ENCODE results near the gene CXCL14. TPM values are rescaled to one million over a fixed set of nuclear protein-coding genes. Genes with fewer than 3 reads are reported as not detected.

CXCL14 gene
- total RNA-seq, 2 experiments from 2014 or later: not detected

DNA sequence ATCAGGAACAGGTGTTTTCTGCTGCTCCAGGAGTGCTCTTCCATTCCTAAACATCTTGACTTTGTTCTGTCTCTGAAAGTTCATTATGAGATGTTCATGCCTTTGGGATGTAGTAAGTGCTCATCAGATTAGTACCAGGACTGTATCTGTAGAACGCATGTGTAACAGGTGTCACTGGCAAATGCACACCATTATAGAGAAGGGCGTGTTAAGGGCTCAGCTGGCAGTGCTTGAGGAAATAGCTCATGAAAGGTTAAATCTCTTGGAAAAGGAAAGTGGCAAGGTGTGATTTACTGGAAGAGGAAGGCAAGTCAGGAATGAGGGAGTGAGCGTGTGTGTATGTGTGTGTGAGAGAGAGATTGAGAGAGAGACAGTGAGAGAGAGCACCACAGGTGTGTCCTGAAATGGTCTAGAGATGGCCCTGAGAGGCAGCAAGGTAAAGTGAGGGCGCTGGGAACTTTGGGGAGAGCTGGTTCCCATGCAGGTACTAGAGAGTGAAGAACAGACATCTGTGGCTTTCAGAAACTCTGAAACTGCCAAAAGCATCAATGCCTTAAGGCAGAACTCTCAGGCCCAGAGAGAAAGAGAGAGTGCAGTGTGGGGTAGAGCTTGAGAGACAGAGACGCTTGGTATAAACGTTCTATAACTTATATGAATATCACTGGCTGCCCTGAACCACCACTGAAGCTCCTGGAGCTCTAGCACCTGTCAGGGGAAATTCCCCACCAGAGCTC, 13.7 kb upstream of the CXCL14 start:
- H3K9me3 Mint-ChIP-seq: no peaks in the 10 kb centered on the region
- H3K27me3 Mint-ChIP-seq: no peaks in the 10 kb centered on the region
- no peak overlapping the region for H3K4me3 Mint-ChIP-seq
- CTCF ChIA-PET: no interaction called here
- H3K27ac Mint-ChIP-seq: no peak overlapping the region
- POLR2A ChIA-PET: no interaction called here
- H3K36me3 Mint-ChIP-seq (ENCODE audit: low read depth): no peaks in the 10 kb centered on the region
- no peak for DNase-seq
- no peaks in the 10 kb centered on the region for H3K4me1 Mint-ChIP-seq

DNA sequence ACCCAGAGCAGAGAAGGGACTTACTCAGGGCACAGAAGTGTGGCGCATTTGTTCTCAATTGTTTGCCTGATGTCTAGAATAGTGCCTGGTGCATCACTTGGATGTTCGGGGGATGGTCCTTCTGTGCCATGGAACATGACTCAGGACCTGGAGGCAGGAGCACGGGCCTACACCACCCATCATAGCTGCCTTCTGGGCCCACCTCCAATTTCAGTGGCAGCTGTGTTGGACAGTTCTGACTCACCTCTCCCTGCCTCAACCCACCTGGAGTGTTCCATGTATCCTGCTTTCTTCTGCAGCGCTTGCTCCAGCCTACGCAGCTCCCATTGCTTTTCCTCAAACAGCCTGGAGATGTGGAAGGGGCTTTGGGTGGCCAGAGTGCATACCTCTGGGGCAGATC, 12.5 kb upstream of the CXCL14 start:
- Mint-ChIP-seq H3K27me3 (no peaks in the 10 kb centered on the region), H3K27ac (no peak overlapping the region), H3K4me1 (no peaks in the 10 kb centered on the region), H3K36me3 (ENCODE audit: low read depth) (no peaks in the 10 kb centered on the region), H3K4me3 (no peak overlapping the region), H3K9me3 (no peaks in the 10 kb centered on the region)
- DNase-seq: no peak
- POLR2A ChIA-PET: no interaction called here
- CTCF ChIA-PET: no interaction called here

DNA sequence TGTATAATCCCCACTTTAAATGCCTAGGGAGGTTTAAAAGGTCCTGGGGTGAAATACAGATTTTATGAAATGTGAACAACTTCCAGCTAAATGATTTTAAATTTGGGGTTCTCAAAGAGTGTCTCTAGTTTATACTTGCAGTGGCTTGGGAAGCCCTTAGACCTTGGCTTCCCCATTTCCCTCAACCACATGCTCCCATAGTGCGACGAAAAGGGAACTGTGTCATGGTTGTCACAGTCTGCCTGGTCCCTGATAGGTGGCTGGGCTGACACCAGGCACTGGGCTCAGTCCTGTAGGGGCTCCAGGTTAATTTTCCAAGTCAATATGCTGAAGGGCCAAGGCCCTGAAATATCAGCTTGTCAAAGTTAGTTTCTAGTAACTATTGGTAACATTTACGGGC, 10.4 kb upstream of the CXCL14 start:
- ChIA-PET POLR2A (no interaction called here), CTCF (no interaction called here)
- Mint-ChIP-seq H3K36me3 (ENCODE audit: low read depth) (no peaks in the 10 kb centered on the region), H3K9me3 (no peaks in the 10 kb centered on the region), H3K27me3 (no peaks in the 10 kb centered on the region), H3K4me1 (no peaks in the 10 kb centered on the region), H3K27ac (no peak overlapping the region), H3K4me3 (no peak overlapping the region)
- no peak for DNase-seq

DNA sequence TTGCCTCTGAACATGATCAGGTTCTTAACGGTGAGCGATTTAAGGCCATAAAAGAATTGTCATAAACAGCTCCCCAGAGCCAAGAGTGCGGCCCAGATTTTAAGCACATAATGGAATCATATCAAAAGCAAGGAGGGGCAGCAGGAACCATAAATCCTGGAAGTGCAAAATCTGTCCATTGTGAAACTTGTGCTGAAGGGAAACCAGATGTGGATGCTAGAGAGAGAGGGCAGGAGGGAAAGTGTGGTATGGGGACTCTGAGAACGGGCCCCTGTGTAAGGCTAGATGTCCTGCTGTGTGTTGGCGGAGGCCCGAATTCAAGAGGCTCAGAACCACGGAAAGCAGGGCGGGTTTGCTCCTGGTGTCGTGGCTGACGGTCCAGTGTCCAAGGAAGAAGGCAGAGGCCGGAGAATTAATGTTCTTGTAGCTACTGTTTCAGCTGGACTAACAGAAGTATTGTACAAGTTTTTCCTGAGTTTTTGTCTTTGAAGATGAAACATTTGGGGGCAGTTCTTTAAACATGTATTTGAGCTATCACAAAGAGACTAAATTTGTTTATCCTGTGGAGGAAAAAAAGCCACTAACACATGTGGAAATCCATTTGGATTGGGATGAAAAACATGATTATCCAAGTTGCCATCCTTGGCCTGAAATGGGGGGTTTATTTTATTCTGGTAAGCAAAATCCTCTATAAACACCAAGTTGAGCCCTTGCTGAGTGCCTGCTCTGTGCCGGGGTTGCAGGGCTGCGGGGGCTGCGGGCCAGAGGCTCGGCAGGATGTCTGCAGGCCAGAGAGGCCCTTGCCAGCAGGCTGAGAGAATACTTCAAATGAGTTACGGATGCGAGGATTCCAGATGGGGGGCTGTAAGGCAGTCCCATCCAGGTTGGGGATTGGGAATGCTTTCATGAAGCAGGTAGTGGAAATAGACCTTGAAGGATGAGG, 9.2 kb upstream of the CXCL14 start:
- no peak overlapping the region for H3K27ac Mint-ChIP-seq
- ChIA-PET CTCF (no interaction called here), POLR2A (no interaction called here)
- H3K4me1 Mint-ChIP-seq: no peaks in the 10 kb centered on the region
- no peak overlapping the region for H3K4me3 Mint-ChIP-seq
- no peak for DNase-seq
- no peaks in the 10 kb centered on the region for H3K36me3 Mint-ChIP-seq (ENCODE audit: low read depth)
- peaks cover under 1% of the 10 kb centered on the region for H3K27me3 Mint-ChIP-seq
- no peaks in the 10 kb centered on the region for H3K9me3 Mint-ChIP-seq

DNA sequence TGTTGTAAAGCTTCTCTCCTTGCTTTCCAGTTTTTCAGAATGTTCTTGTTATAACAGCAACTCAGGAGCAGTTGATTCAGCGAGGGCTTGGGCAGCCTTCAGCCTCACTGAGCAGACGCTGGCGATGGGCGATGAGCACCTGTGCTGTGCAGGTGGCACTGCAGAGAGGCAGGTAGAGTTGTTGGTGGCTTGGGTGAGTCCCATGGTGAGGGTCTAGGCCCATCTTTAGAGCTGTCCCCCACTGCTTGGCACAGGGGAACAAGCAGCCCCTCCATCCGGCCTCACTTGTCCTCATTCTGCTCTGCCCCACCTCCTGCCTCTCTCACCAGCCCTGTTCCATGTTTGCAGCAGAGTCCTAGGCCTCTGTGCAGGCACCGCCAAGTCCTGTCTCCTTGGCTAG, 6.1 kb upstream of the CXCL14 start:
- CTCF ChIA-PET: no interaction called here
- no peak overlapping the region for H3K4me3 Mint-ChIP-seq

DNA sequence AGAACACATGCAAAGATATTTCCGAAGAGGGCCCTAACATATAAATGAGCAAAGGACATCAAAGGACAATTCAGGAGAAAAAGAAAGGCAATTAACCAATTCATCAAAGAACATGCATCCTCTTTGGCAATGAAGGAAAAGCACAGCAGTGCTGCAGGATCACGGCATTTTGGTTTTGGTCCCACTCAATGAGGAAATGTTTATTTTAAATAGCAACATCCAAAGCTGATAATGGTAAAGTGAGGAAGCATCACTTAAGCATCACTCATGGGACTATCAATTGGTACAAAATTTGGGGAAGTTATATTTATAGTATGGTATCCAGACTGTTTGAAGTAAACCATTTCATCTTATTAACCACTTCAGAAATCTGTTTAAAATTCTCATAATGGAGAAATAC, 5.5 kb upstream of the CXCL14 start:
- Mint-ChIP-seq H3K4me3 (no peak overlapping the region), H3K36me3 (ENCODE audit: low read depth) (no peaks in the 10 kb centered on the region), H3K27me3 (peaks cover 25% of the 10 kb centered on the region), H3K4me1 (no peaks in the 10 kb centered on the region), H3K9me3 (no peaks in the 10 kb centered on the region), H3K27ac (no peak overlapping the region)
- ChIA-PET CTCF (interaction anchor here (1.4 kb wide), 1 partner anchor 18 kb away, joined by 3 read pairs; no protein-coding TSS in a partner anchor), POLR2A (no interaction called here)
- DNase-seq: no peak

More for the DNA sequence above, 6.1 kb upstream of the CXCL14 start:
- no peak for DNase-seq
- Mint-ChIP-seq H3K4me1 (no peaks in the 10 kb centered on the region), H3K27ac (no peak overlapping the region), H3K9me3 (no peaks in the 10 kb centered on the region), H3K27me3 (peaks cover 19% of the 10 kb centered on the region), H3K36me3 (ENCODE audit: low read depth) (no peaks in the 10 kb centered on the region)
- POLR2A ChIA-PET: no interaction called here

DNA sequence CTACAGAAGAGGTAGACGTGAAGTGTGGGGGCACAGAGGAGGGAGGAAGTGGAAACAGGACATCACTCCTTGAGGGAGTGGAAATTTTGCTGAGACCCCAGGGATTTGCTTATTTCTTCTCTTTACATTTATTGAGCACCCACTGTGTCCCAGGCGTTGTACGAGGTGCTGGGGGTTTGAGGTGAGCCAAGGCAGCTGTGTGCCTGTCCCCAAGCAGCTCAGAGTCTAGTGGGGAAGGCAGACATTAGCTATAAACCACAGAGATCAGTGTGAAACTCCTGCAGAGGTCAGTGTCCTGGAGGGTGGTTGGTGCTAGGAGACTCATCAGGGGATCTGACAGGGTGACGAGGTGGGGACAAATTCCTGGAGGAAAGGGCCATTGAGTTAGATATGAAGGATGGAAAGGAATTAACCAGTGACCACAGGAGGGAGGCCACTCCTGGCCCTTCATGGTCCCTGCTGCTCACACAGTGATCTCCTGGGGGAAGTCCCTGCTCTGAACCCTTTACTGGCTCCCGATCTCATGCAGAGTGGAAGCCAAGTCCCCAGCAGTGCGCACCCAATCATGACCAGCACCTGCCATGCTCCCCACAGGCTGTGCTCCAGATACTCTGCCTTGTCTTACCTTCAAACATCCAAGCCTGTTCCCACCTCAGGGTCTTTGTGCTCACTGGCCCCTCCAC, 3.4 kb upstream of the CXCL14 start:
- ChIA-PET POLR2A (no interaction called here), CTCF (no interaction called here)
- H3K9me3 Mint-ChIP-seq: no peaks in the 10 kb centered on the region
- no peak for DNase-seq
- peaks cover 2% of the 10 kb centered on the region for H3K4me1 Mint-ChIP-seq
- H3K36me3 Mint-ChIP-seq (ENCODE audit: low read depth): no peaks in the 10 kb centered on the region
- H3K4me3 Mint-ChIP-seq: no peak overlapping the region
- H3K27ac Mint-ChIP-seq: no peak overlapping the region
- peaks cover 42% of the 10 kb centered on the region for H3K27me3 Mint-ChIP-seq

DNA sequence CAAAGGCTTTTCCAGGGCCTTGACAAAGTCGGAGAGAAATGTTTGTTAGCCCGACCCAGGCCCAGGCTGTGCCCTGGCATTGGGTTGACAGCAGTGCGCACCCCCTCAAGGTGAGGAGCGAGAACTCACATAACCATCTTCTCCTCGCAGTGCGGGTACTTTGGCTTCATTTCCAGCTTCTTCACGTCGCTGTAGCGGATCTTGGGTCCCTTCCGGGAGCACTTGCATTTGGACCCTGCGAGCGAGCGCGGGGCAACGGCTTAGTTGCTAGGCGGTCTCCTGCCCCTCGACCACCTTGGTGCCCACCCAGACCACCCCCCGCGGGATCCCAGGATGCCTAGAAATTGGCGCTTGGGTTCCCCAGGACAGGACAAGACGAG, 496 bp downstream of the CXCL14 start:
- Mint-ChIP-seq H3K4me3 (no peak overlapping the region), H3K9me3 (no peaks in the 10 kb centered on the region), H3K27ac (no peak overlapping the region), H3K27me3 (peaks cover 52% of the 10 kb centered on the region), H3K36me3 (ENCODE audit: low read depth) (no peaks in the 10 kb centered on the region), H3K4me1 (peaks cover 2% of the 10 kb centered on the region)
- ChIA-PET CTCF (no interaction called here), POLR2A (no interaction called here)
- no peak for DNase-seq

DNA sequence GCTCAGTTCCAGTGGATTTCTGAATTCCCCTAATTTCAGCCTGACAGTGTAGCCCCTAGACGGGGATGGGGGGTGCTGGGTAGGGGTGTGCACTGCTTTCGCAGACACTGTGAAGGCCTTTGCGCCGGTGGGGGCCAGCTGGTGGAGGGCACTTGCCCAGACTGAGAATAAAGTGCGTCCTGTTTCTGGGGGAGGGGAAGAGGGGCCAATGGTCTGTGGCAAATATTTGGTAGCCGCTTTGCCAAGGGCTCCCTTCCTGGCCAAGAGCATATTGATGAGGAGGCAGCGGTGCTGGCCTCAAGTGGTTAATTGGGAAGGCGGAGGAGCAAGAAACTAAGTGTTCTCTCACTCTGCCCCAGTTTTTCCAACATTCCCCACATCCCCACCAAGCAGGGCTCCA, 1.4 kb downstream of the CXCL14 start:
- no peak overlapping the region for H3K4me3 Mint-ChIP-seq
- H3K36me3 Mint-ChIP-seq (ENCODE audit: low read depth): no peaks in the 10 kb centered on the region
- H3K4me1 Mint-ChIP-seq: peaks cover 2% of the 10 kb centered on the region
- CTCF ChIA-PET: interaction anchor here (0.6 kb wide), 1 partner anchor 24 kb away, joined by 4 read pairs; no protein-coding TSS in a partner anchor
- POLR2A ChIA-PET: no interaction called here
- H3K27me3 Mint-ChIP-seq: peaks cover 47% of the 10 kb centered on the region
- no peak overlapping the region for H3K27ac Mint-ChIP-seq
- no peak for DNase-seq
- H3K9me3 Mint-ChIP-seq: no peaks in the 10 kb centered on the region

DNA sequence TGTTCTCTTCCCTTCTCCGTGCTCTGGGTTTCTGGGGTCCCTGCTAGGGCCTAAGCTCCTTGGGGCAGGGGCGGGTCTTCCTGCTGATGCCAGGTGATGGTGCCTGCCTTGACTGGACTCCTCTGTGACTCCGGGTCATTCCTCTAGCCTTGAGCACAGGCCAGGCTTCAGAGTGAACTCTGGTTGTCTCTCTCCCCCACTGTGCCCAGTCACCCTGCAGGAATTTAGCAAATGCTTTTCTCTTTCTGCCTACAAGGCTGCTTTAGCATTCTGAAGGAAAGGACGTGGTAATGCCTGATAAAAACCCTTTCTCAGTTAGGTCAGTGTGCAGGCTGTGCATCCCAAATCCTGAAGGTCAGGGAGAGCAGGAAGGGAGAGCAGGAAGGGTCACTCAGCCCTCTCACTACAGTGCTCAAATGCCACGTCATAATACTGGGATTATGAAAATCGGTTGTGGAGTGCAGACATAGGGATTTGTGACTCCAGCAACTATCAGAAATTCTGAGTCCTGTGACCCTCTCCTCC, 2.7 kb downstream of the CXCL14 start:
- CTCF ChIA-PET: no interaction called here
- H3K4me1 Mint-ChIP-seq: peaks cover 2% of the 10 kb centered on the region
- no peak overlapping the region for H3K4me3 Mint-ChIP-seq
- no peak overlapping the region for H3K27ac Mint-ChIP-seq
- POLR2A ChIA-PET: no interaction called here
- peaks cover 46% of the 10 kb centered on the region for H3K27me3 Mint-ChIP-seq
- DNase-seq: no peak
- no peaks in the 10 kb centered on the region for H3K9me3 Mint-ChIP-seq
- no peaks in the 10 kb centered on the region for H3K36me3 Mint-ChIP-seq (ENCODE audit: low read depth)

DNA sequence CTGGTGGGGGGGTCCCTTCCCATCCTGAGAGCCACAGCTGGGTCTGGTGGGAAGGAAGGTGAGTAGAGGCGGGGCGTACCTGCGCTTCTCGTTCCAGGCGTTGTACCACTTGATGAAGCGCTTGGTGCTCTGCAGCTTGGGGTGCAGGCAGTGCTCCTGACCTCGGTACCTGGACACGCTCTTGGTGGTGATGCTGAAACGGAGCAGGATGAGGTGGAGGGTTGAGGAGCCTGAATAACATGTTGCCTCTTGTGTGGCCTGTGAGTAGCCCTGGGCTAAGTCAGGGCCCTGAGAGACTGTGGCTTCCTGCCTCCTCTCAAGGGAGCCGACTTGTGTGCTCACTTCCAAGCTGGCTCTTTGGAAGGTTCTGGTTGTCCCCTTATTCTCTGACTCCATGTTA, 4.3 kb downstream of the CXCL14 start:
- ChIA-PET POLR2A (no interaction called here), CTCF (interaction anchor here (0.9 kb wide), 1 partner anchor 14 kb away, joined by 3 read pairs; no protein-coding TSS in a partner anchor)
- Mint-ChIP-seq H3K36me3 (ENCODE audit: low read depth) (no peaks in the 10 kb centered on the region), H3K9me3 (no peaks in the 10 kb centered on the region), H3K27me3 (peaks cover 35% of the 10 kb centered on the region), H3K27ac (no peak overlapping the region), H3K4me1 (peaks cover 2% of the 10 kb centered on the region), H3K4me3 (no peak overlapping the region)
- no peak for DNase-seq

DNA sequence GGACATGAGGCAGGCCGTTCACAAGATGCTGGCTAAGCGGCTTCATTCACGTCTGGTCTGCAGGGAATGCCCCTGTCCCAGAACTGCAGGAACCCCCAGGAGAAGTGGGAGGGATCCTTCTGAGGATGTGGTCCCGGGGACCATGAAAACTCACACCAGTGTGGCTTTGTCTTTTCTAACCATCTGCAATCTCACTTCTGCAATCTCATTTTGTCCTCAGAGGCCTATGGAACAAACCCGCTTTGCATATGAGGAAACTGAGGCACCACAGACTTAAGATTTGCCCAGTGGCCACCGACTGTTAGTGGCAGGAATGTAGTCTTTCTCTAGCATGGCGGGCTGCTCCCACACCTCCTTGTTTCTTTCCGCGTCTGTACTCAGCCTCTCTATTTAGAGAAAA, 6.9 kb downstream of the CXCL14 start:
- Mint-ChIP-seq H3K36me3 (ENCODE audit: low read depth) (no peaks in the 10 kb centered on the region), H3K4me3 (no peak overlapping the region), H3K4me1 (peaks cover 8% of the 10 kb centered on the region), H3K27me3 (peaks cover 13% of the 10 kb centered on the region), H3K9me3 (no peaks in the 10 kb centered on the region), H3K27ac (no peak overlapping the region)
- ChIA-PET CTCF (interaction anchor here (0.6 kb wide), 1 partner anchor 146 kb away, joined by 4 read pairs; no protein-coding TSS in a partner anchor), POLR2A (no interaction called here)
- no peak for DNase-seq
